ENCODE data around the gene ATP6V0A1.

DNA sequence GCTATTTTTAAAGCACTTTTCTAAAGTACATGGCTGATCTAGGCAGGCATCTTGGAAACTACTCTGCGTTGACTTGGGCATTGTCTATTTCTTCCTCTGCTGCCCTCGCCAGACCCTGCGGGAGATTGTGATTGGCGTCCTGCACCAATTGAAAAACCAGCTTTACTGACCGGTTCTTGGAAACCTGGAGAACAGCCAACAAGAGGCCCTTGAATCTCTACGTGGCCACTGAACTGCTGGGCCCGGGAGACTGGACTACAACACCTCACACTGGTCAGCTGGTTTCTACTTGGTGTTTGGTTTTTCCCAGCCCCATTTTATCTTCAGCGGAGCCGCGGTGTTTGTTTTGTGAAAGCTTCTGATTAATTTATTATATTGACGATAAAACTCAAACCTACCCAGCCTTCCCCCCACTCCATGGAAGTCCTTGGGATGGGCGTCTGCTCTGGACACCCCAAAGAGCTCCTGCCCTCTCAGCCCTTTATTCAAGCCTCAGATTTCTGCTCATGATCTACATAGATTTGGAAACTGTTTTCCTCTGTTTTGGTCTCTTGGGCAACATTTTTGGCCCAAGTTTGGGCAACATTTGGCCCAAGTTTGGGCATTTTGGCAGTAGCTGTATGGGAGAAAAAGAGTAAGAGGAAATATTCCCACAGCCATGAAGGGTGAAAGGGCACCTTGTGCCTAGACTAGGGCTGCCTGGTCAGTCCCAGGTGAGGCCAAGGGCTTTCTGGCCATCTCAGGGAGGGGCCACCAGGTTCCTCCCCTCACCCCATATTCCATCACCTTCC is 113.0 kb downstream of the ATP6V0A1 start:
- no peak for TF ChIP-seq POLR2A (IDR thresholded peaks at IDR 0.05)
- TF ChIP-seq, protein P1, sequence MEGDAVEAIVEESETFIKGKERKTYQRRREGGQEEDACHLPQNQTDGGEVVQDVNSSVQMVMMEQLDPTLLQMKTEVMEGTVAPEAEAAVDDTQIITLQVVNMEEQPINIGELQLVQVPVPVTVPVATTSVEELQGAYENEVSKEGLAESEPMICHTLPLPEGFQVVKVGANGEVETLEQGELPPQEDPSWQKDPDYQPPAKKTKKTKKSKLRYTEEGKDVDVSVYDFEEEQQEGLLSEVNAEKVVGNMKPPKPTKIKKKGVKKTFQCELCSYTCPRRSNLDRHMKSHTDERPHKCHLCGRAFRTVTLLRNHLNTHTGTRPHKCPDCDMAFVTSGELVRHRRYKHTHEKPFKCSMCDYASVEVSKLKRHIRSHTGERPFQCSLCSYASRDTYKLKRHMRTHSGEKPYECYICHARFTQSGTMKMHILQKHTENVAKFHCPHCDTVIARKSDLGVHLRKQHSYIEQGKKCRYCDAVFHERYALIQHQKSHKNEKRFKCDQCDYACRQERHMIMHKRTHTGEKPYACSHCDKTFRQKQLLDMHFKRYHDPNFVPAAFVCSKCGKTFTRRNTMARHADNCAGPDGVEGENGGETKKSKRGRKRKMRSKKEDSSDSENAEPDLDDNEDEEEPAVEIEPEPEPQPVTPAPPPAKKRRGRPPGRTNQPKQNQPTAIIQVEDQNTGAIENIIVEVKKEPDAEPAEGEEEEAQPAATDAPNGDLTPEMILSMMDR (IDR thresholded peaks at IDR 0.05) = no peak

Measured in testis (tissue), 2 donors.